ENCODE data around the gene KNCN. TPM values are rescaled to one million over a fixed set of nuclear protein-coding genes. Genes with fewer than 3 reads are reported as not detected.

KNCN gene
- total and polyA plus RNA-seq, 7 donors, result not detected

- ATAC-seq (peak in 1 of 4 donors; percentile 20), DNase-seq (peak in 1 of 2 donors; percentile 32)
- WGBS, 3 donors, result 7 to 12% (median 9%) methylated on average over 31 to 58 of the region's 58 CpGs
- Histone ChIP-seq H3K27me3 (ENCODE audit: insufficient read depth in 3 of 3, low read length in 2 of 3) (peaks cover 0 to 25% (median 11%) of the 10 kb centered on the region in 3 donors), H3K36me3 (ENCODE audit: insufficient read depth in 1 of 2, low read depth in 1 of 2) (no peaks in the 10 kb centered on the region), H3K9me3 (no peaks in the 10 kb centered on the region), H3K4me1 (no peaks in the 10 kb centered on the region), H3K4me3 (no peak overlapping the region), H3K27ac (no peak overlapping the region)
- no peak for TF ChIP-seq CTCF (IDR thresholded peaks at IDR 0.05)
- intact Hi-C loops (cut with DNase I), result no loop called here
Measured at GRCh38 chr1:46543761-46544560, 7.5 kb downstream of the KNCN start.

- intact Hi-C loops (cut with DNase I), result no loop called here
- peaks cover 0 to 25% (median 11%) of the 10 kb centered on the region in 3 donors for H3K27me3 ChIP-seq (ENCODE audit: insufficient read depth in 3 of 3, low read length in 2 of 3)
- TF ChIP-seq CTCF (IDR thresholded peaks at IDR 0.05), result no peak
- no peaks in the 10 kb centered on the region for H3K9me3 ChIP-seq
- H3K4me1 ChIP-seq, result no peaks in the 10 kb centered on the region
- no peak overlapping the region for H3K27ac ChIP-seq
- 53 to 73% (median 68%) methylated on average over 4 to 7 of the region's 7 CpGs for WGBS, 3 donors
- no peaks in the 10 kb centered on the region for H3K36me3 ChIP-seq (ENCODE audit: insufficient read depth in 1 of 2, low read depth in 1 of 2)
- DNase-seq, result no peak
- no peak for ATAC-seq
- no peak overlapping the region for H3K4me3 ChIP-seq
Measured at GRCh38 chr1:46543382-46543760, 8.1 kb downstream of the KNCN start.

GRCh38 chr1:46539972-46540371 lies 11.5 kb downstream of the KNCN start:
- no peak for TF ChIP-seq CTCF (IDR thresholded peaks at IDR 0.05)
- Histone ChIP-seq H3K27ac (no peak overlapping the region), H3K27me3 (ENCODE audit: insufficient read depth in 3 of 3, low read length in 2 of 3) (peaks cover 0 to 14% (median 5%) of the 10 kb centered on the region in 3 donors), H3K36me3 (ENCODE audit: insufficient read depth in 1 of 2, low read depth in 1 of 2) (no peaks in the 10 kb centered on the region), H3K4me1 (no peaks in the 10 kb centered on the region), H3K4me3 (no peak overlapping the region), H3K9me3 (no peaks in the 10 kb centered on the region)
- intact Hi-C loops (cut with DNase I), result no loop called here
- 77 to 81% (median 79%) methylated on average over 6 to 9 of the region's 9 CpGs for WGBS, 3 donors
- no peak for ATAC-seq
- no peak for DNase-seq

- WGBS, 3 donors, result 64 to 76% (median 76%) methylated on average over 2 of the region's 2 CpGs
- H3K36me3 ChIP-seq (ENCODE audit: insufficient read depth in 1 of 2, low read depth in 1 of 2), result no peaks in the 10 kb centered on the region
- no peak overlapping the region for H3K4me3 ChIP-seq
- intact Hi-C loops (cut with DNase I), result no loop called here
- no peaks in the 10 kb centered on the region for H3K9me3 ChIP-seq
- no peak overlapping the region for H3K27ac ChIP-seq
- TF ChIP-seq CTCF (IDR thresholded peaks at IDR 0.05), result no peak
- H3K4me1 ChIP-seq, result no peaks in the 10 kb centered on the region
- DNase-seq, result no peak
- H3K27me3 ChIP-seq (ENCODE audit: insufficient read depth in 3 of 3, low read length in 2 of 3), result no peaks in the 10 kb centered on the region
- ATAC-seq, result no peak
Measured at GRCh38 chr1:46538147-46538546, 13.3 kb downstream of the KNCN start.

- intact Hi-C loops (cut with DNase I), result no loop called here
- H3K27me3 ChIP-seq (ENCODE audit: insufficient read depth in 3 of 3, low read length in 2 of 3), result no peaks in the 10 kb centered on the region
Measured at GRCh38 chr1:46537651-46538050, 13.8 kb downstream of the KNCN start.

More at GRCh38 chr1:46537651-46538050, 13.8 kb downstream of the KNCN start:
- TF ChIP-seq CTCF (IDR thresholded peaks at IDR 0.05), result no peak
- H3K4me3 ChIP-seq, result no peak overlapping the region
- ATAC-seq (no peak), DNase-seq (no peak)
- no peaks in the 10 kb centered on the region for H3K36me3 ChIP-seq (ENCODE audit: insufficient read depth in 1 of 2, low read depth in 1 of 2)
- H3K27ac ChIP-seq, result no peak overlapping the region
- 77 to 80% (median 79%) methylated on average over 2 of the region's 2 CpGs for WGBS, 3 donors
- no peaks in the 10 kb centered on the region for H3K4me1 ChIP-seq
- no peaks in the 10 kb centered on the region for H3K9me3 ChIP-seq

Measured in psoas muscle (tissue), 8 donors.